Measurements from ENCODE around the gene FBXW9. TPM values are rescaled to one million over a fixed set of nuclear protein-coding genes. Genes with fewer than 3 reads are reported as not detected.

The FBXW9 gene
- total and polyA plus RNA-seq, 2 of the 13 experiments (the other 11 are each of a cell fraction or from before 2014, with no cell fraction given): 5.7 to 6.1 TPM

- TF ChIP-seq ZNF280D (CRISPR knock-in tag; IDR thresholded peaks at IDR 0.05) (no peak), MED13 (CRISPR knock-in tag; IDR thresholded peaks at IDR 0.05) (no peak), SKI (IDR thresholded peaks at IDR 0.05; ENCODE audit: partially characterized antibody) (no peak), ZBTB44 (CRISPR knock-in tag; IDR thresholded peaks at IDR 0.05) (no peak), NCOA1 (CRISPR knock-in tag; IDR thresholded peaks at IDR 0.05) (no peak), ZNF564 (CRISPR knock-in tag; IDR thresholded peaks at IDR 0.05) (no peak), ZNF746 (CRISPR knock-in tag; IDR thresholded peaks at IDR 0.05) (no peak), JUND (CRISPR knock-in tag; IDR thresholded peaks at IDR 0.05) (no peak), TCF12 (IDR thresholded peaks at IDR 0.05) (no peak), TCF12 (CRISPR knock-in tag; IDR thresholded peaks at IDR 0.05) (no peak), ZNF761 (CRISPR knock-in tag; conservative IDR thresholded peaks at IDR 0.05) (no peak), IRF1 (CRISPR knock-in tag; IDR thresholded peaks at IDR 0.05; ENCODE audit: low read depth) (no peak)
These were observed 9.9 kb upstream of the FBXW9 start (continued) for GRCh38 chr19:12706332-12706718.
